ENCODE data around the gene AKIP1. TPM values are rescaled to one million over a fixed set of nuclear protein-coding genes. Genes with fewer than 3 reads are reported as not detected.
A peak's percentile ranks its signal among the peaks of the same experiment; 100 is the strongest.

Gene AKIP1
- total RNA-seq, 2 donors from 2014 or later, result 28.8 to 58.7 TPM

GRCh38 chr11:8963569-8964323, 52.8 kb downstream of the AKIP1 start:
- peaks cover 14 to 41% of the 10 kb centered on the region in 2 donors for H3K4me1 ChIP-seq (ENCODE audit: control insufficient read depth in 1 of 2, low read depth in 2 of 2)
- DNase-seq (ENCODE audit: low spot score), result peak; percentile 38
- peak overlapping the region; percentile 87 for H3K4me3 ChIP-seq
- ATAC-seq (ENCODE audit: insufficient number of reproducible peaks, low FRiP score, low read depth), result peak; percentile 42
- no peaks in the 10 kb centered on the region for H3K9me3 ChIP-seq
- H3K36me3 ChIP-seq, result no peaks in the 10 kb centered on the region
- no peaks in the 10 kb centered on the region for H3K27me3 ChIP-seq (replicated peaks; ENCODE audit: insufficient read depth)
- peak overlapping the region; percentile 90 to 93 for H3K27ac ChIP-seq
- TF ChIP-seq CTCF (IDR thresholded peaks at IDR 0.05), result no peak

DNA sequence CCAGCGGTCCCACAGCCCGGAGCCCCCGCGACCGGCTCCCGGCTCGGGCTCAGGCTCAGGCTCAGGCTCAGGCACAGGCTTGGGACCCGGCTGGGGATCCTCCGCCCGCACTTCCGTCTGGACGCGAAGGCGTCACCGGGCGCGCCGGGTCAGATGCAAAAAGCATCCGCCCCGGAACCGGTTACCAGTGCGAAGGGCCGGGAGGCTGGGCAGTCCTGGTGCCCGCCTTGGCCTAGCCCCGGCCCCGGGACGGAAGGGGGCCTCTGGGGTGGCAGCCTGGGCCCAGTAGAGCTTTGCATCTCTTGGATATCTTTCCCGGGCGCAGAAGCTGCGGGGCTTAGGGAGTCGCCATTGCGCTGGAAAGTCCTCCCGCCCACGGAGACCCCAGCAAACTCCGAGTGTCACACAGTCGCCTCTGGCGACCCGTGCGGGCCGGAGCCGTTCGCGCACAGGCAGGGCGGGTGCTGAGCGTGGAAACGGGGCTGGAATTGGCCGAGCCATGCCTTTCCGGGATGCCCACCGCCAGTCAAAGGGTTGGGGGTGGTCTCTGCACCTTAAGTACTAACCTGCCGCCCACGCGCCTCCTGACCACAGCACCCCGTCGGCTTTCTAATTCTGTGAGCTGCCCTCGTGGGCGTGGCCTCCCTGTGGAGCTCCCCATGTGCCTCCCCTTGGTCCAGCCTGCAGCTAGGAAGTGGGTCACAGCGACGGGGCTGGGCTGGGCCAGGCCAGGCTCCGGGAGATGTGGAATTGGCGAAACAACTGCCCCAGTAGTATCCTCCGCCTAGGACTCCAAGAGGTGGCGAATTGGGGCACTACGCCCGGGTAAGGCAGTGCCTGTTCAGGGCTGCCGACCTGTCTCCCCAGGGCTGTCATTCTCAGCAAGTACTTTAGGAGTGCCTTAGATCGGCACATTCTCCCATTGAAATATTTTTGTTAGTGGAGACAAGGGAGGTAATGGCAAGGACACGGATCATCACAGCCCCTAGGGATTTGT, 53.6 kb downstream of the AKIP1 start, which contains the start of gene TMEM9B:
Gene TMEM9B (minus strand): TSS at position 119 of the 997 bp plus-strand sequence. CDS start 129 bp downstream, outside the sequence.
- no peaks in the 10 kb centered on the region for H3K9me3 ChIP-seq
- H3K4me3 ChIP-seq, result peak within 1 kb of the TSS; percentile 87
- H3K4me1 ChIP-seq (ENCODE audit: control insufficient read depth in 1 of 2, low read depth in 2 of 2), result peaks cover 14 to 32% of the 10 kb centered on the region in 2 donors
- H3K27me3 ChIP-seq (replicated peaks; ENCODE audit: insufficient read depth), result no peaks in the 10 kb centered on the region
- peak within 1 kb of the TSS; percentile 90 to 93 for H3K27ac ChIP-seq
- H3K36me3 ChIP-seq, result no peaks in the 10 kb centered on the region
- ATAC-seq (ENCODE audit: insufficient number of reproducible peaks, low FRiP score, low read depth), result peak; percentile 82
- TF ChIP-seq CTCF (IDR thresholded peaks at IDR 0.05), result no peak
- DNase-seq (ENCODE audit: low spot score), result peak; percentile 86

GRCh38 chr11:8967184-8967583, 56.2 kb downstream of the AKIP1 start:
- Histone ChIP-seq H3K27me3 (replicated peaks; ENCODE audit: insufficient read depth) (no peaks in the 10 kb centered on the region), H3K4me1 (ENCODE audit: control insufficient read depth in 1 of 2, low read depth in 2 of 2) (peaks cover 11 to 24% of the 10 kb centered on the region in 2 donors), H3K27ac (no peak overlapping the region), H3K9me3 (no peaks in the 10 kb centered on the region), H3K4me3 (no peak overlapping the region), H3K36me3 (no peaks in the 10 kb centered on the region)
- no peak for DNase-seq (ENCODE audit: low spot score)
- no peak for ATAC-seq (ENCODE audit: insufficient number of reproducible peaks, low FRiP score, low read depth)
- TF ChIP-seq CTCF (IDR thresholded peaks at IDR 0.05), result no peak

Other genes starting within 250 kb of the AKIP1 start
- gene TRIM66, start 228.5 kb upstream of the AKIP1 start, total RNA-seq, result 10 to 100 TPM; 10.2 to 18.1 TPM
- gene RPL27A, start 228.4 kb upstream of the AKIP1 start, total RNA-seq, result 100 to 1,000 TPM; 537 to 617 TPM
- gene C11orf16, start 21.8 kb downstream of the AKIP1 start, total RNA-seq, result not detected
- not detected for gene ASCL3, start 31.8 kb downstream of the AKIP1 start, total RNA-seq
- 10 to 100 TPM; 27.9 to 35.3 TPM for gene TMEM9B, start 53.3 kb downstream of the AKIP1 start, total RNA-seq
- gene NRIP3, start 92.8 kb downstream of the AKIP1 start, total RNA-seq, result 1 to 10 TPM; 2.1 to 5.3 TPM
- 1 to 10 TPM; 1.2 to 3.9 TPM for gene SCUBE2, start 180.4 kb downstream of the AKIP1 start, total RNA-seq

Measured in thoracic aorta (tissue), 2 donors.